ENCODE data around the gene PLTP. TPM values are rescaled to one million over a fixed set of nuclear protein-coding genes. Genes with fewer than 3 reads are reported as not detected.
A peak's percentile ranks its signal among the peaks of the same experiment; 100 is the strongest.

The PLTP gene
- total and polyA plus RNA-seq, 2 of the 13 experiments (the other 11 are each of a cell fraction or from before 2014, with no cell fraction given): 16.9 to 28.6 TPM

DNA sequence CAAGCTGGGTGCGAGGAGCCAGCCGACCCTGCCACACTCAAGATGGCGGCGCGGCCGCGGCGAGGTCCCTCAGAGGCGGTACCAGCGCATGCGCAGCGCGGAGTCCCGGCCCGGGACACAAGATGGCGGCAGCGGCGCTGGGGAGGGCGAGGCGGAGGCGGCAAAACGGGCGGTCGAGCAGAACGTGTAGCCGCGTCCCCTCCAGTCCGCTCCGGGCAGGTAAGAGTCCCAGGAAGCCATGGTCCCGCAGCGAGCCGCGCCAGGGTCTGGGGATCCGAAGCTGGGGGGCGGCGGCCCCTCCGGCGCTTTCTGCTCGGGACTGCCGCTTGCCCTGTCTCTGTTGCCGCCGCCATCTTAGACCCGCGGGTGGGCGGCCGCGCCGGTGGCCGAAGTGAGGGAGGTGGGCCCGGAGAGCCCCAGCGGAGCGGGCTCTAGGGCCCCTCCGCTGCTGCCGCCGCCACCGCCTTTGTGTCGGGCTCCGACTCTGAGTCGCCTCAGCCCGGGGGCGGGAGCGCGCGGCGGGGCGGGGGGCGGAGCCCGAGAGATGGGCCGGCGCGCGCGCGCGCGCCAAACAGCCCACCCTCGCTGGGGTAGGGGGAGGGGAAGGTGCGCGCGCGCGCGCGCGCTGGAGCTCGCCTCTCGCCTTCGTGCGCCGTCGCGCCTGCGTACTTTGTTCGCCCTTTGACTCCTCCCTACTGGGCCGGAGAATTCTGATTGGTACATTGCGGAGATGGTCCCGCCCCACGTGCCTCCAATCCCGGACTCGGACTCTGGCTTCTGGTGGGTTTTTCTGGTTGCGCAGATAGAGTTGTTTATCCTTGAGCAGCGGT, 22.8 kb upstream of the PLTP start, which contains the start of gene PCIF1 (continued):
- TF ChIP-seq MTA3 (CRISPR knock-in tag; IDR thresholded peaks at IDR 0.05): no peak
- TF ChIP-seq HES4 (CRISPR knock-in tag; IDR thresholded peaks at IDR 0.05; ENCODE audit: borderline replicate concordance): peak; percentile 99
- TF ChIP-seq ZNF773 (CRISPR knock-in tag; IDR thresholded peaks at IDR 0.05; ENCODE audit: borderline replicate concordance): peak; percentile 75
- TF ChIP-seq NFYC (CRISPR knock-in tag; IDR thresholded peaks at IDR 0.05): peak; percentile 87
- peak; percentile 90; the same call in 1 of the 2 replicates for TF ChIP-seq SAP130 (CRISPR knock-in tag; IDR thresholded peaks at IDR 0.05; ENCODE audit: low read depth)
- TF ChIP-seq ZNF709 (CRISPR knock-in tag; IDR thresholded peaks at IDR 0.05): peak; percentile 98
- peak; percentile 57 for TF ChIP-seq HOMEZ (CRISPR knock-in tag; IDR thresholded peaks at IDR 0.05; ENCODE audit: low read depth)
- peak; percentile 98 for TF ChIP-seq MED8 (CRISPR knock-in tag; IDR thresholded peaks at IDR 0.05; ENCODE audit: insufficient replicate concordance)
- TF ChIP-seq IKZF5 (CRISPR knock-in tag; IDR thresholded peaks at IDR 0.05): peak; percentile 81
- 0 out of 2 replicates have a peak, but pooled peaks have one; percentile 12 for TF ChIP-seq ZSCAN21 (CRISPR knock-in tag; IDR thresholded peaks at IDR 0.05; ENCODE audit: borderline replicate concordance)
- no peak for TF ChIP-seq MAFF (IDR thresholded peaks at IDR 0.05; ENCODE audit: low read depth, low read length)
- TF ChIP-seq ZNF30 (CRISPR knock-in tag; IDR thresholded peaks at IDR 0.05): peak; percentile 84; the same call in 1 of the 2 replicates
- TF ChIP-seq SKI (IDR thresholded peaks at IDR 0.05; ENCODE audit: partially characterized antibody): peak; percentile 65
- TF ChIP-seq, protein P1, sequence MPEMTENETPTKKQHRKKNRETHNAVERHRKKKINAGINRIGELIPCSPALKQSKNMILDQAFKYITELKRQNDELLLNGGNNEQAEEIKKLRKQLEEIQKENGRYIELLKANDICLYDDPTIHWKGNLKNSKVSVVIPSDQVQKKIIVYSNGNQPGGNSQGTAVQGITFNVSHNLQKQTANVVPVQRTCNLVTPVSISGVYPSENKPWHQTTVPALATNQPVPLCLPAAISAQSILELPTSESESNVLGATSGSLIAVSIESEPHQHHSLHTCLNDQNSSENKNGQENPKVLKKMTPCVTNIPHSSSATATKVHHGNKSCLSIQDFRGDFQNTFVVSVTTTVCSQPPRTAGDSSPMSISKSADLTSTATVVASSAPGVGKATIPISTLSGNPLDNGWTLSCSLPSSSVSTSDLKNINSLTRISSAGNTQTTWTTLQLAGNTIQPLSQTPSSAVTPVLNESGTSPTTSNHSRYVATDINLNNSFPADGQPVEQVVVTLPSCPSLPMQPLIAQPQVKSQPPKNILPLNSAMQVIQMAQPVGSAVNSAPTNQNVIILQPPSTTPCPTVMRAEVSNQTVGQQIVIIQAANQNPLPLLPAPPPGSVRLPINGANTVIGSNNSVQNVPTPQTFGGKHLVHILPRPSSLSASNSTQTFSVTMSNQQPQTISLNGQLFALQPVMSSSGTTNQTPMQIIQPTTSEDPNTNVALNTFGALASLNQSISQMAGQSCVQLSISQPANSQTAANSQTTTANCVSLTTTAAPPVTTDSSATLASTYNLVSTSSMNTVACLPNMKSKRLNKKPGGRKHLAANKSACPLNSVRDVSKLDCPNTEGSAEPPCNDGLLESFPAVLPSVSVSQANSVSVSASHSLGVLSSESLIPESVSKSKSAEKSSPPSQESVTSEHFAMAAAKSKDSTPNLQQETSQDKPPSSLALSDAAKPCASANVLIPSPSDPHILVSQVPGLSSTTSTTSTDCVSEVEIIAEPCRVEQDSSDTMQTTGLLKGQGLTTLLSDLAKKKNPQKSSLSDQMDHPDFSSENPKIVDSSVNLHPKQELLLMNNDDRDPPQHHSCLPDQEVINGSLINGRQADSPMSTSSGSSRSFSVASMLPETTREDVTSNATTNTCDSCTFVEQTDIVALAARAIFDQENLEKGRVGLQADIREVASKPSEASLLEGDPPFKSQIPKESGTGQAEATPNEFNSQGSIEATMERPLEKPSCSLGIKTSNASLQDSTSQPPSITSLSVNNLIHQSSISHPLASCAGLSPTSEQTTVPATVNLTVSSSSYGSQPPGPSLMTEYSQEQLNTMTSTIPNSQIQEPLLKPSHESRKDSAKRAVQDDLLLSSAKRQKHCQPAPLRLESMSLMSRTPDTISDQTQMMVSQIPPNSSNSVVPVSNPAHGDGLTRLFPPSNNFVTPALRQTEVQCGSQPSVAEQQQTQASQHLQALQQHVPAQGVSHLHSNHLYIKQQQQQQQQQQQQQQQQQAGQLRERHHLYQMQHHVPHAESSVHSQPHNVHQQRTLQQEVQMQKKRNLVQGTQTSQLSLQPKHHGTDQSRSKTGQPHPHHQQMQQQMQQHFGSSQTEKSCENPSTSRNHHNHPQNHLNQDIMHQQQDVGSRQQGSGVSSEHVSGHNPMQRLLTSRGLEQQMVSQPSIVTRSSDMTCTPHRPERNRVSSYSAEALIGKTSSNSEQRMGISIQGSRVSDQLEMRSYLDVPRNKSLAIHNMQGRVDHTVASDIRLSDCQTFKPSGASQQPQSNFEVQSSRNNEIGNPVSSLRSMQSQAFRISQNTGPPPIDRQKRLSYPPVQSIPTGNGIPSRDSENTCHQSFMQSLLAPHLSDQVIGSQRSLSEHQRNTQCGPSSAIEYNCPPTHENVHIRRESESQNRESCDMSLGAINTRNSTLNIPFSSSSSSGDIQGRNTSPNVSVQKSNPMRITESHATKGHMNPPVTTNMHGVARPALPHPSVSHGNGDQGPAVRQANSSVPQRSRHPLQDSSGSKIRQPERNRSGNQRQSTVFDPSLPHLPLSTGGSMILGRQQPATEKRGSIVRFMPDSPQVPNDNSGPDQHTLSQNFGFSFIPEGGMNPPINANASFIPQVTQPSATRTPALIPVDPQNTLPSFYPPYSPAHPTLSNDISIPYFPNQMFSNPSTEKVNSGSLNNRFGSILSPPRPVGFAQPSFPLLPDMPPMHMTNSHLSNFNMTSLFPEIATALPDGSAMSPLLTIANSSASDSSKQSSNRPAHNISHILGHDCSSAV (CRISPR knock-in tag; IDR thresholded peaks at IDR 0.05; ENCODE audit: borderline replicate concordance): peak; percentile 68; the same call in 1 of the 2 replicates
- TF ChIP-seq, protein P2, sequence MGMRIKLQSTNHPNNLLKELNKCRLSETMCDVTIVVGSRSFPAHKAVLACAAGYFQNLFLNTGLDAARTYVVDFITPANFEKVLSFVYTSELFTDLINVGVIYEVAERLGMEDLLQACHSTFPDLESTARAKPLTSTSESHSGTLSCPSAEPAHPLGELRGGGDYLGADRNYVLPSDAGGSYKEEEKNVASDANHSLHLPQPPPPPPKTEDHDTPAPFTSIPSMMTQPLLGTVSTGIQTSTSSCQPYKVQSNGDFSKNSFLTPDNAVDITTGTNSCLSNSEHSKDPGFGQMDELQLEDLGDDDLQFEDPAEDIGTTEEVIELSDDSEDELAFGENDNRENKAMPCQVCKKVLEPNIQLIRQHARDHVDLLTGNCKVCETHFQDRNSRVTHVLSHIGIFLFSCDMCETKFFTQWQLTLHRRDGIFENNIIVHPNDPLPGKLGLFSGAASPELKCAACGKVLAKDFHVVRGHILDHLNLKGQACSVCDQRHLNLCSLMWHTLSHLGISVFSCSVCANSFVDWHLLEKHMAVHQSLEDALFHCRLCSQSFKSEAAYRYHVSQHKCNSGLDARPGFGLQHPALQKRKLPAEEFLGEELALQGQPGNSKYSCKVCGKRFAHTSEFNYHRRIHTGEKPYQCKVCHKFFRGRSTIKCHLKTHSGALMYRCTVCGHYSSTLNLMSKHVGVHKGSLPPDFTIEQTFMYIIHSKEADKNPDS (CRISPR knock-in tag; IDR thresholded peaks at IDR 0.05): no peak; the same call in 1 of the 2 replicates

Measured in HepG2 (cell line).